ENCODE measurements around the gene FHOD3.

FHOD3 gene

DNA sequence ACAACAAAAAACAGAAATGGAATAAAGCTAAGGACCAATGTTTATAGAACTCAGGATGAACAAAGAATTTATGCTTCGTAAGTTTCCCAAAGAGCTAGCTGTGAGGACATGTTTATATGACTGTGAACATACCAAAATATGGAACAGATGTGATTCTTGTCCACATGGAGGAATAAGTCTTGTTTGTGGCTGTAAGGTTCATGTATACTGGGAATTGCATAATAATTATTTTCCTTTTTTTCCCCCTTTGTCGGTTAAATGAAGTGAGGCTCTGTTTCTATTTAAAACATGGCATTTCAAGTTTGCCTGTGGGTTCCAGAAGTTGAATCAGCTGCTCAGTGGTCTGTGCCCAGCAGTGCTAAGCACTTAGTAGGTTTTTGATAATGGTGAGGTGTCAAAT is 108.1 kb downstream of the FHOD3 start:
- no peak for TF ChIP-seq POLR2A (IDR thresholded peaks at IDR 0.05; ENCODE audit: low read depth, low read length)
- TF ChIP-seq POLR2AphosphoS5 (IDR thresholded peaks at IDR 0.05; ENCODE audit: low read depth, low read length) = no peak
- no peak for TF ChIP-seq TAF1 (IDR thresholded peaks at IDR 0.05; ENCODE audit: borderline replicate concordance, low read depth, low read length)
- DNase-seq (ENCODE audit: insufficient read length) (no peak), FAIRE-seq (no peak)

DNA sequence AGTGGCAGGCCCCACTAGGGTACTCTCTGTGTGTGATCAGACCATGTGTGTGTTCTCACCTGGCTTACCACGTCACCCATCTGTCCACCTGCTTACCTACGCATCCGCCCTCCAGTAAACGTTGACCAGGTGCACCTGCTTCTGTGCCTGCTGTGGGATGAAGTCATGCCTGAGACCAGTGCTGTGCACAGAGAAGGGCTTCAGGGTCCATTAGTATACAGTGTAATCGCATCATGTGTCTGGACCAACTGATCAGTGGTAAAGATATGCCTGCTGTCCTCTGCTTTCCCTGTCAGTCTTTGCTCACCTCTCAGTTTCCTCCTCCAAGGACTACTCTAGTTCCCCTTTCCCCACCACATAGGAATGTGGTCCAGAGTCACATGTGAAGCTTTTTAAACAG is 109.3 kb downstream of the FHOD3 start:
- no peak for DNase-seq (ENCODE audit: insufficient read length)
- TF ChIP-seq TAF1 (IDR thresholded peaks at IDR 0.05; ENCODE audit: borderline replicate concordance, low read depth, low read length) = no peak
- no peak for TF ChIP-seq POLR2A (IDR thresholded peaks at IDR 0.05; ENCODE audit: low read depth, low read length)
- TF ChIP-seq POLR2AphosphoS5 (IDR thresholded peaks at IDR 0.05; ENCODE audit: low read depth, low read length) = no peak
- FAIRE-seq = no peak

GRCh38 chr18:36408606-36409005 is 111.1 kb downstream of the FHOD3 start:
- no peak for DNase-seq (ENCODE audit: insufficient read length)
- FAIRE-seq = no peak
- TF ChIP-seq TAF1 (IDR thresholded peaks at IDR 0.05; ENCODE audit: borderline replicate concordance, low read depth, low read length) (no peak), POLR2A (IDR thresholded peaks at IDR 0.05; ENCODE audit: low read depth, low read length) (no peak), POLR2AphosphoS5 (IDR thresholded peaks at IDR 0.05; ENCODE audit: low read depth, low read length) (no peak)

- DNase-seq (ENCODE audit: insufficient read length) = no peak
- TF ChIP-seq POLR2AphosphoS5 (IDR thresholded peaks at IDR 0.05; ENCODE audit: low read depth, low read length) = no peak
- TF ChIP-seq POLR2A (IDR thresholded peaks at IDR 0.05; ENCODE audit: low read depth, low read length) = no peak
- TF ChIP-seq TAF1 (IDR thresholded peaks at IDR 0.05; ENCODE audit: borderline replicate concordance, low read depth, low read length) = no peak
- no peak for FAIRE-seq
These were observed 112.3 kb downstream of the FHOD3 start for GRCh38 chr18:36409779-36410178.

DNA sequence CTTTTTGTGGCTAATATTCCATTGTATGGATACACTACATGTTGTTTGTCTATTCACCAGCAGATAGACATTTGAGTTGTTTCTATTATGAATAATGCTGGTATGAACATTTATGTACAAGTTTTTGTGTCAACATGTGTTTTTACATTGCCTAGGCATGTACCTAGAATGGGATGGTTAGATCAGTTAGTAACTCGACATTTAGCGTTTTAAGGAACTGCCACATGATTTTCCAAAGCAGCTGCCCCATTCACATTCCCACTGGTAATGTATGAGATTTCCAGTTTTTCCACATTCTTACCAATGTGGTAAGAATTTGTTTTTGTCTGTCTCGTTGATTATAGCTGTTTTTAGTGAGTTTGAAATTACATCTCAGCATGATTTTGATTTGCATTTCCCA is 112.8 kb downstream of the FHOD3 start:
- DNase-seq (ENCODE audit: insufficient read length) (no peak), FAIRE-seq (no peak)
- TF ChIP-seq POLR2AphosphoS5 (IDR thresholded peaks at IDR 0.05; ENCODE audit: low read depth, low read length) (no peak), POLR2A (IDR thresholded peaks at IDR 0.05; ENCODE audit: low read depth, low read length) (no peak), TAF1 (IDR thresholded peaks at IDR 0.05; ENCODE audit: borderline replicate concordance, low read depth, low read length) (no peak)

GRCh38 chr18:36411745-36412168 is 114.2 kb downstream of the FHOD3 start:
- FAIRE-seq (no peak), DNase-seq (ENCODE audit: insufficient read length) (no peak)
- TF ChIP-seq POLR2AphosphoS5 (IDR thresholded peaks at IDR 0.05; ENCODE audit: low read depth, low read length) (no peak), TAF1 (IDR thresholded peaks at IDR 0.05; ENCODE audit: borderline replicate concordance, low read depth, low read length) (no peak), POLR2A (IDR thresholded peaks at IDR 0.05; ENCODE audit: low read depth, low read length) (no peak)

DNA sequence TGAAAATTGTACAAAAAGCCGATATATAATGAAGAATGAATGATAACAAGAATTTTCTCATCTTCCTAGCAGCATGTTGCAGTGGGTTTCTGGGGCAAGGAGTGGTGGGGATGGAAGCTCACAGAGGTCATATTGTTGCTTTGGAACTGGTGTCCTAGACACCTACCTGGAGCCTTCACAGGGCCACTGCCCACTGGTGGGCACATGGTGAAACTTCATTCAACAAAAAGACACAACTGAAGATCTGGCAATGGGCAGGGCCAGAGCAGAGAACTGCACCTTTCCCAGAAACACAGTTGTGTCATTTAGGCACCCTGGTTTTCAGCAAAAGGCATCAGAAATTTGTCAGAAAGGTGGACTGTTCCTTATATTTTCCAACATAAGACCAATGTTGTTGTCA is 115.3 kb downstream of the FHOD3 start:
- DNase-seq (ENCODE audit: insufficient read length) = no peak
- TF ChIP-seq POLR2A (IDR thresholded peaks at IDR 0.05; ENCODE audit: low read depth, low read length) (no peak), TAF1 (IDR thresholded peaks at IDR 0.05; ENCODE audit: borderline replicate concordance, low read depth, low read length) (no peak), POLR2AphosphoS5 (IDR thresholded peaks at IDR 0.05; ENCODE audit: low read depth, low read length) (no peak)
- no peak for FAIRE-seq

GRCh38 chr18:36415171-36415570 is 117.7 kb downstream of the FHOD3 start:
- TF ChIP-seq TAF1 (IDR thresholded peaks at IDR 0.05; ENCODE audit: borderline replicate concordance, low read depth, low read length) (no peak), POLR2A (IDR thresholded peaks at IDR 0.05; ENCODE audit: low read depth, low read length) (no peak), POLR2AphosphoS5 (IDR thresholded peaks at IDR 0.05; ENCODE audit: low read depth, low read length) (no peak)
- DNase-seq (ENCODE audit: insufficient read length) = no peak
- FAIRE-seq = no peak

DNA sequence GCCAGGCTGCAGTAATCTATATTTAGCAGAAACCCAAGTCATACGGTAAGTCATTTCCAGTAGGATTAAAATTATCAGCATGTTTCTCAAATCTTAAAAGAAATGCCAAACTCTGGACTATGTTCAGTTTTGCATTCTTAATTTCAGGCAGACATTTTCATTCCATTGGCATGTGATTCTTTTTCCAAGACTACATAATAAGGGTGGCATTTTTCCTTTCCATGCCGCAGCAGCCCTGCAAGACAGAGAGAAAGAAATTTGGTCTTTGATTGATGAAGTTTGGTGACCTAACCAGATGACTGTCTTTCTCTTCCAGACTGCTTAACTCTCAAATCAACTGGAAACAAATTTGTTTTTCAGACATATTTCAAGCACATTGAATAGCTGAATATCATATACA is 118.1 kb downstream of the FHOD3 start:
- DNase-seq (ENCODE audit: insufficient read length) (no peak), FAIRE-seq (no peak)
- no peak for TF ChIP-seq POLR2A (IDR thresholded peaks at IDR 0.05; ENCODE audit: low read depth, low read length)
- no peak for TF ChIP-seq TAF1 (IDR thresholded peaks at IDR 0.05; ENCODE audit: borderline replicate concordance, low read depth, low read length)
- TF ChIP-seq POLR2AphosphoS5 (IDR thresholded peaks at IDR 0.05; ENCODE audit: low read depth, low read length) = no peak

DNA sequence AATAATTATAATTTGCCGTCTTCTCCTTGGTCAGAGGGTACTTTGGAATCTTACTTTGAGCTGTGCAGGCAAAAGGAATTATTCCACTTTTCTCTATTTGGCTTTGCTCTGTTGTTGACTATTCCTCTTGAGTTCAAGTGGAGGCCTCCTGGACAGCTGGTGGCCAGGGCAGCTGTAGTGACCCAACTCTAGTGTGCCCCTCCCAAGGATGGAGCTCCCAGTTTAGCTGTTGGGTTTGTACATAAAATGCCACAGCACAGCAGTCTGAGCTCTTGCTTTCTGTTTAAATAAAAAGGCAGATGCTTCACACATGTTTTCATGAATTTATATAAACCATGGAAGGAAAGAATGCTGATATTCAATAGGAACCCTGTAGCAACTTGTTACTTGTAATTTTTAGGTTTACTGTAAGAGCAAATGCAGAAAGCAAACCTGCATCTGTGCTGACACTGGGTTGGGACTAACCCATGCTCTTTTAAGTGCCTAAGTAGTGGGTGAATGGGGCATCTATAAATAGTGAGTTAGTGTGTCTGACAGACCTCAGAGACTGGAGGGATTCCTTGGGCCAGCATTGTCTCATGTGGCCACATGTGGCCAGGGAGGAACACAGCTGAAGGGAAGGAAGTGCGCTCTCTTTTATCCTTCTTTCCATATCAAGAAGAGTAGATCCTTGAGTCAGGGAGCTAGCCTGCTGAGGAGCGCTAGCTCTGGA is 121.8 kb downstream of the FHOD3 start:
- no peak for FAIRE-seq
- TF ChIP-seq POLR2A (IDR thresholded peaks at IDR 0.05; ENCODE audit: low read depth, low read length) (no peak), TAF1 (IDR thresholded peaks at IDR 0.05; ENCODE audit: borderline replicate concordance, low read depth, low read length) (no peak), POLR2AphosphoS5 (IDR thresholded peaks at IDR 0.05; ENCODE audit: low read depth, low read length) (no peak)
- DNase-seq (ENCODE audit: insufficient read length) = no peak

DNA sequence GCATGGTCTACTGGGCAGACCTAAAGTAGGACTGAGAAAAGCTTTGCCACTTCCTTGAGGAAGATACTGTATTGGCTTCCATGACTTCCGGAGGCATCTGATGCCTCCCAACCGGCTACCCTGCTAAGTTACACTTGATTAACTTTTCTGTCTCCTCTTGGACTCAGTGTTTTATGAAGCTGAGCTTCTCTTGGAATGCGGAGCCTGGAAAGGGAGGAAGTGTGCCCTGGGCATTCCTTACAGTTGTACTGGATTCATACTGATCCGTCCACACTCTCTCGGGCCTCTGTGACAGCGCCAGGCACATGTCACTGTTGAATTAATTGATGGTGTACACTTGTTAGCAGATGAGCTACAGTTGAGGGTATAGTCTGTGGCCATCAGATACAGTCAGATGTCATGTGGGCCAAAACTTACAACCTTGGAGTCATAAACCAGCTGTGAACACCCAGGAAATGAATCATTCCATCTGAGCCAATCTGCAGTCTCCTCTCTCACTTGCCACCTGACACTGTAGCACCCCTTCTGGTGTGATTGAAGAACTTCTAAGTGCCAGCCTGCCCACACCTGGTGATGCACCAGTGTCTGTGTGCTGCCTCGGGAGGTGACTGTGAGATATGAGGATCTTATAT is 122.5 kb downstream of the FHOD3 start:
- FAIRE-seq (no peak), DNase-seq (ENCODE audit: insufficient read length) (no peak)
- TF ChIP-seq POLR2AphosphoS5 (IDR thresholded peaks at IDR 0.05; ENCODE audit: low read depth, low read length) (no peak), POLR2A (IDR thresholded peaks at IDR 0.05; ENCODE audit: low read depth, low read length) (no peak), TAF1 (IDR thresholded peaks at IDR 0.05; ENCODE audit: borderline replicate concordance, low read depth, low read length) (no peak)

- FAIRE-seq (no peak), DNase-seq (ENCODE audit: insufficient read length) (no peak)
- TF ChIP-seq TAF1 (IDR thresholded peaks at IDR 0.05; ENCODE audit: borderline replicate concordance, low read depth, low read length) = no peak
- TF ChIP-seq POLR2A (IDR thresholded peaks at IDR 0.05; ENCODE audit: low read depth, low read length) = no peak
- TF ChIP-seq POLR2AphosphoS5 (IDR thresholded peaks at IDR 0.05; ENCODE audit: low read depth, low read length) = no peak
These were observed 123.3 kb downstream of the FHOD3 start for GRCh38 chr18:36420826-36421225.

Measured in GM12892 (cell line).